GM12873 (cell line): ENCODE results near the gene TTYH2.

ENCODE experiments used
- CTCF ChIP-seq: IDR thresholded peaks from 2 replicates; pipeline ENCODE4 v1.5.1; 2012; ENCODE audit warnings: low read depth, mild to moderate bottlenecking, moderate library complexity, low read length, control low read depth; ENCODE audit not compliant: insufficient read depth; ENCODE audit errors: missing control alignments

TTYH2 gene

GRCh38 chr17:74241431-74241830 is 28.1 kb downstream of the TTYH2 start:
- no peak for TF ChIP-seq CTCF

DNA sequence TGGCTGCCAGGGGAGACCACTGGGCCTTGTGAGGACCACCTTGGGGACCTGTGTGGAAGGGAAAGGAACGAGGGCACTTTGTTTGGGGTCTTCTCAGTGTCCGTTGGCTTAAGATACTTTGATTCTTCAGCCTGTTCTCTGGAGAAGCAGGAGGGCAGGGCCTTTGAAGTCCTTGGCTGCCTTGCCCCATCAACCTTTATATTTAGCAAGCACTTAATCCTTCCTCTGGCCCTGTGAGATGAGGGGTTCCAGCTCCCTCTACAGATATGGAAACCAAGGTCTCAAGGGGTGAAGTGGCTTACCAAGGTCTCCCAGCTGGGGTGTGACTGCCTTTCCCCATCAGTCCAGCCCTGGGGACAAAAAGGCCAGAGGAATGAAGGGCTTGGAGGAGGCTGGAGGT is 28.5 kb downstream of the TTYH2 start:
- TF ChIP-seq CTCF, result no peak

DNA sequence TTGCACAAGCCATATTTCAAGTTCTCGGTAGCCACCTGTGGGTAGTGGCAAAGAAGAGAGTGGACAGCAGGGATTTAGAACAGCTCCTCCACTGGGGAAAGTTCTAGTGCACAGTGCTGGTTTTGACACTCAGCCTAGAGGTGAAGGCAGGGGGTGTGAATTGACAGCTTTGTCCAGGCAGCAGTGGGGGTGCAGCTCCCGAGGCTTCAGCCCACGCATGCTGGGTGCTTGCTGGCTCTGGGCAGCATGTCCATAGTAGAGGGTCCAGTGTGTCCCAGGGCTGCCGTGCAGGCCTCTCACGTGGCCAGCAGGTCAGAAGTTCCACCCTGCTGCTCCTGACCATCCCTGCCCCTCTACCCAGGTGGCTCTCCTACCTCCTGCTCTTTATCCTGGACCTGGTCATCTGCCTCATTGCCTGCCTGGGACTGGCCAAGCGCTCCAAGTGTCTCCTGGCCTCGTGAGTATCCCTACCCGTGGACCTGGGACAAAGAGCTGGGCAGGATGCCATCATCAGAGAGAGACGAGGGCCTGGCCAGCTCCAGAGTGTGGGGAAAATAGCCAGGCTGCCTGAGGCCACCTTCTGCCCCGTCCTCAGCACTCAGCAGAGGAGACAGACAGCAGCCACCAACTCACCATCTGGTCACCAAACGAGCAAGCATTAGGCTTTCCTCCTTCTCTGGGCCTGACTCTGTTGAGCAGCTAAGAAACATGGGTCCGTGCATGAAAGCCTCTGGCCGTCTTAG is 29.8 kb downstream of the TTYH2 start:
- TF ChIP-seq CTCF, result no peak

DNA sequence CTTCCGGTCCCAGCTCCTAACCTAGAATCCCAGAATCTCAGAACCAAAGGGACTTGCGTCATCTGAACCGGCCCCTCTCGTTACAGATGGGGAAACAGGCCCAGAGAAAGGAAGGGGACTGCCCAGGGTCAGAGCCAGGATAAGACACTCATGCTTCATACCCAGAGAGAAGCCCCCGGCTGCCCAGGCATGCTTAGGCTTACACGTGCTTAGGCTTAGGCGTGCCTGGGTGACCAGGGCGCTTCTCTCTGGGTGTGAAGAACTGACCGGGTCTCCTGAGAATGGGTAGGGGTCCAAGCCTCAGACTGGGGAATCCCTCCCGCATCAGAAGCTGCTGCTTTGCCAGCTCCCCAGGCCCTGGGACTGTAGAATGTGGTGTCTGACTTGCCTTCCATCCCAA is 30.8 kb downstream of the TTYH2 start:
- TF ChIP-seq CTCF, result no peak

GRCh38 chr17:74244548-74244947 is 31.2 kb downstream of the TTYH2 start:
- no peak for TF ChIP-seq CTCF

- TF ChIP-seq CTCF, result no peak
Observed at GRCh38 chr17:74245145-74245831, 31.9 kb downstream of the TTYH2 start.

- TF ChIP-seq CTCF, result no peak
Observed at GRCh38 chr17:74245871-74246270, 32.5 kb downstream of the TTYH2 start.
